H1 (cell line): ENCODE measurements around the gene NR5A2. TPM values are rescaled to one million over a fixed set of nuclear protein-coding genes. Genes with fewer than 3 reads are reported as not detected.

Source experiments
- BACH1 ChIP-seq: IDR thresholded peaks from 2 replicates; pipeline ENCODE4 v1.6.1; 2012; ENCODE audit warnings: low read length, improper control_type of control experiment
- CHD7 ChIP-seq: fragments of 300-600 bp; sonication (generic); IDR thresholded peaks from 2 replicates; pipeline ENCODE4 v1.7.1; 2012; ENCODE audit warnings: low read length, moderate library complexity, mild to moderate bottlenecking, inconsistent platforms; ENCODE audit not compliant: insufficient replicate concordance
- CREB1 ChIP-seq: IDR thresholded peaks from 2 replicates; pipeline ENCODE4 v1.6.1; 2012; ENCODE audit warnings: inconsistent platforms
- E2F6 ChIP-seq: IDR thresholded peaks from 2 replicates; pipeline ENCODE4 v1.6.1; 2012; ENCODE audit warnings: inconsistent platforms
- MAFK ChIP-seq: IDR thresholded peaks from 2 replicates; pipeline ENCODE4 v1.6.1; 2012; ENCODE audit warnings: low read depth, mild to moderate bottlenecking, improper control_type of control experiment, low read length
- RFX5 ChIP-seq: IDR thresholded peaks from 2 replicates; pipeline ENCODE4 v1.6.1; 2011; ENCODE audit warnings: low read depth, low read length, improper control_type of control experiment, borderline replicate concordance
- RNF2 ChIP-seq: fragments of 200-900, 300-1000 bp; sonication (generic); IDR thresholded peaks from 2 replicates; pipeline ENCODE4 v1.7.1; 2016; ENCODE audit warnings: borderline replicate concordance, low read depth, mild to moderate bottlenecking, antibody characterized with exemption, low read length; ENCODE audit not compliant: poor library complexity, severe bottlenecking; ENCODE audit errors: missing control alignments
- SIX5 ChIP-seq: IDR thresholded peaks from 2 replicates; pipeline ENCODE4 v1.6.1; 2011; ENCODE audit warnings: mild to moderate bottlenecking, low read depth, low read length
- TAF7 ChIP-seq: optimal IDR thresholded peaks from 2 replicates; pipeline ENCODE3; 2011; ENCODE audit warnings: low read depth, mild to moderate bottlenecking, inconsistent platforms, low read length, moderate library complexity, borderline replicate concordance
- TCF12 ChIP-seq: IDR thresholded peaks from 2 replicates; pipeline ENCODE4 v1.6.1; 2011; ENCODE audit warnings: low read depth, mild to moderate bottlenecking, low read length
- YY1 ChIP-seq: IDR thresholded peaks from 2 replicates; pipeline ENCODE4 v1.6.1; 2011; ENCODE audit warnings: low read depth, mild to moderate bottlenecking, low read length
- polyA plus RNA-seq, 7 experiments: library from polyadenylated mRNA; depleted of rRNA in 3 of 7; stranded (reverse) in 5 of 7; unstranded in 2 of 7; fragments of >200 nt in 5 of 7; fragments of 200-250 nt in 2 of 7; gene quantifications; 1 replicate in 5 of 7; 2 replicates in 1 of 7; 4 replicates in 1 of 7; pipeline versions ENCODE4 v1.2.1 to v1.2.3, GENCODE V29; 2011 to 2013; ENCODE audit warnings: missing spikeins in 2 of 7, mixed read lengths in 2 of 7
- total RNA-seq: library from RNA; stranded (reverse); fragmentation: NEBNext Ultra II Directional; extraction: Animal tissue kit (Norgen Biotek cat#: 25700); gene quantifications from 2 replicates; pipeline ENCODE4 v1.2.1, GENCODE V29; 2021

The NR5A2 gene
- total and polyA plus RNA-seq, 2 of the 8 experiments (the other 6 are each of a cell fraction or from before 2014, with no cell fraction given): 1.7 to 11.6 TPM

- no peak for TF ChIP-seq CHD7
- no peak for TF ChIP-seq YY1
- no peak for TF ChIP-seq TCF12
- TF ChIP-seq RNF2: peak; percentile 74
- TF ChIP-seq SIX5: no peak
- no peak for TF ChIP-seq MAFK
- no peak for TF ChIP-seq CREB1
- TF ChIP-seq E2F6: no peak
- TF ChIP-seq RFX5: no peak
- TF ChIP-seq BACH1: 0 out of 2 replicates have a peak, but pooled peaks have one; percentile 4
- TF ChIP-seq TAF7: no peak
These were observed 8.0 kb downstream of the NR5A2 start (continued) for GRCh38 chr1:200035397-200035955.
